H1 (cell line): ENCODE data around the gene DCXR. TPM values are rescaled to one million over a fixed set of nuclear protein-coding genes. Genes with fewer than 3 reads are reported as not detected.

Source experiments
- CTCF ChIA-PET: fragments of 300-600 bp; sonication (Branson Sonifier 250); formaldehyde crosslinking; loops from one replicate; lab custom pipeline; 2021; ENCODE audit not compliant: partially characterized antibody; lab: Charles Lee
- POLR2A ChIA-PET: fragments of 300-600 bp; sonication (Branson Sonifier 250); formaldehyde crosslinking; loops from one replicate; lab custom pipeline; 2021; ENCODE audit warnings: inconsistent platforms; ENCODE audit not compliant: partially characterized antibody; lab: Charles Lee
- DNase-seq, 2 experiments: peaks; one replicate each; pipeline versions ENCODE4 v3.0.0 to v3.0.0-alpha.2; 2010 to 2022; ENCODE audit warnings: low spot score in 2 of 2, low read depth in 1 of 2, mixed read lengths in 1 of 2
- FAIRE-seq: peaks from 2 replicates; lab custom pipeline; 2011; peaks lifted over from hg19 to GRCh38; lab: Jason Lieb, UNC
- H2AFZ ChIP-seq: 2 replicates; pipeline ENCODE4 v1.8.1; 2012; ENCODE audit warnings: low read length, inconsistent platforms
- H2AK5ac ChIP-seq: 2 replicates; pipeline ENCODE4 v1.6.1; 2013; ENCODE audit warnings: low read depth, low read length
- H2BK120ac ChIP-seq: replicated peaks from 2 replicates; pipeline ENCODE3; 2013; ENCODE audit warnings: low read depth, low read length, inconsistent platforms
- H2BK12ac ChIP-seq: 2 replicates; pipeline ENCODE4 v1.6.1; 2013; ENCODE audit warnings: low read depth, low read length
- H2BK15ac ChIP-seq: 2 replicates; pipeline ENCODE4 v1.6.1; 2013; ENCODE audit warnings: low read length
- H2BK20ac ChIP-seq: 2 replicates; pipeline ENCODE4 v1.6.1; 2013; ENCODE audit warnings: low read length
- H2BK5ac ChIP-seq: 2 replicates; pipeline ENCODE4 v1.6.1; 2013; ENCODE audit warnings: low read depth, low read length
- H3K14ac ChIP-seq: 2 replicates; pipeline ENCODE4 v1.6.1; 2013; ENCODE audit warnings: inconsistent platforms; ENCODE audit not compliant: insufficient read length
- H3K18ac ChIP-seq: 2 replicates; pipeline ENCODE4 v1.6.1; 2013; ENCODE audit warnings: low read length; ENCODE audit errors: extremely low read depth
- H3K23ac ChIP-seq: 2 replicates; pipeline ENCODE4 v1.6.1; 2013; ENCODE audit warnings: inconsistent platforms; ENCODE audit not compliant: insufficient read length
- H3K23me2 ChIP-seq: 2 replicates; pipeline ENCODE4 v1.6.1; 2013; ENCODE audit warnings: low read depth, low read length
- H3K27ac ChIP-seq: 2 replicates; pipeline ENCODE4 v1.6.1; 2011; ENCODE audit warnings: low read depth, low read length, inconsistent platforms
- H3K27me3 ChIP-seq, 4 experiments: replicated peaks in 1 of 4; 1 replicate in 1 of 4; 2 replicates in 3 of 4; pipeline versions ENCODE4 v1.6.1 to v1.8.1; 2011 to 2013; ENCODE audit warnings: low read length in 3 of 4, mild to moderate bottlenecking in 3 of 4, inconsistent platforms in 2 of 4, mixed read lengths in 2 of 4, moderate library complexity in 1 of 4; ENCODE audit not compliant: control insufficient read depth in 3 of 4, insufficient read depth in 3 of 4; ENCODE audit errors: extremely low read depth in 1 of 4
- H3K36me3 ChIP-seq, 4 experiments: 2 replicates each; pipeline versions ENCODE4 v1.6.1 to v1.8.1; 2011 to 2013; ENCODE audit warnings: mild to moderate bottlenecking in 4 of 4, low read length in 3 of 4, moderate library complexity in 2 of 4, control low read depth in 1 of 4, inconsistent platforms in 1 of 4; ENCODE audit not compliant: insufficient read depth in 4 of 4, control insufficient read depth in 2 of 4
- H3K4ac ChIP-seq: replicated peaks from 2 replicates; pipeline ENCODE3; 2013; ENCODE audit warnings: low read length, low read depth, mixed read lengths, inconsistent platforms; ENCODE audit not compliant: insufficient read length
- H3K4me1 ChIP-seq, 4 experiments: replicated peaks in 1 of 4; 1 replicate in 1 of 4; 2 replicates in 3 of 4; pipeline versions ENCODE4 v1.6.1 to v1.8.1; 2011 to 2013; ENCODE audit warnings: low read length in 3 of 4, inconsistent platforms in 2 of 4, mixed read lengths in 1 of 4; ENCODE audit not compliant: insufficient read depth in 4 of 4, control insufficient read depth in 3 of 4
- H3K4me2 ChIP-seq, 2 experiments: 2 replicates each; pipeline versions ENCODE4 v1.6.1 to v1.8.1; 2011 to 2013; ENCODE audit warnings: low read depth in 2 of 2, low read length in 2 of 2, control low read depth in 1 of 2, inconsistent platforms in 1 of 2, mild to moderate bottlenecking in 1 of 2; ENCODE audit not compliant: insufficient read depth in 1 of 2
- H3K4me3 ChIP-seq, 4 experiments: fragments of 200-600, 300-600 bp in 1 of 4; sonication (generic), shearing (Covaris generic), sonication (Bioruptor Twin) in 1 of 4; 2 replicates each; pipeline versions ENCODE4 v1.5.1 to v1.8.1; 2011 to 2016; ENCODE audit warnings: low read length in 4 of 4, low read depth in 3 of 4, control low read depth in 2 of 4, inconsistent platforms in 2 of 4, mild to moderate bottlenecking in 2 of 4, mixed read lengths in 1 of 4, moderate library complexity in 1 of 4; ENCODE audit not compliant: insufficient read depth in 2 of 4; ENCODE audit errors: extremely low read depth in 1 of 4
- H3K56ac ChIP-seq: replicated peaks from 2 replicates; pipeline ENCODE3; 2013; ENCODE audit warnings: low read depth, mild to moderate bottlenecking, mixed read lengths, low read length, inconsistent platforms; ENCODE audit not compliant: insufficient read length
- H3K79me1 ChIP-seq: 2 replicates; pipeline ENCODE4 v1.6.1; 2013; ENCODE audit warnings: low read depth, low read length, control low read depth
- H3K79me2 ChIP-seq, 2 experiments: 2 replicates each; pipeline versions ENCODE4 v1.6.1 to v1.8.1; 2012 to 2013; ENCODE audit warnings: low read length in 2 of 2, mild to moderate bottlenecking in 2 of 2, inconsistent platforms in 1 of 2; ENCODE audit not compliant: insufficient read depth in 2 of 2, control insufficient read depth in 1 of 2
- H3K9ac ChIP-seq, 4 experiments: replicated peaks in 1 of 4; 1 replicate in 1 of 4; 2 replicates in 3 of 4; pipeline versions ENCODE4 v1.6.1 to v1.8.1; 2011 to 2013; ENCODE audit warnings: low read depth in 3 of 4, low read length in 3 of 4, control low read depth in 2 of 4, mild to moderate bottlenecking in 2 of 4, moderate library complexity in 2 of 4, inconsistent platforms in 1 of 4; ENCODE audit errors: extremely low read depth in 1 of 4
- H3K9me3 ChIP-seq, 2 experiments: 2 replicates each; pipeline versions ENCODE4 v1.6.1 to v1.8.1; 2012 to 2013; ENCODE audit warnings: mild to moderate bottlenecking in 2 of 2, moderate library complexity in 2 of 2, control low read depth in 1 of 2, inconsistent platforms in 1 of 2, low read depth in 1 of 2, low read length in 1 of 2, mixed read lengths in 1 of 2; ENCODE audit not compliant: insufficient read depth in 2 of 2
- H4K20me1 ChIP-seq, 2 experiments: replicated peaks in 1 of 2; 2 replicates each; pipeline versions ENCODE3 to v1.8.1; 2011 to 2013; ENCODE audit warnings: inconsistent platforms in 2 of 2, low read length in 2 of 2, mild to moderate bottlenecking in 1 of 2; ENCODE audit not compliant: insufficient read depth in 2 of 2, control insufficient read depth in 1 of 2
- H4K5ac ChIP-seq: 2 replicates; pipeline ENCODE4 v1.6.1; 2013; ENCODE audit warnings: low read length, low read depth, mixed read lengths, inconsistent platforms; ENCODE audit not compliant: insufficient read length
- H4K8ac ChIP-seq: 2 replicates; pipeline ENCODE4 v1.8.0; 2013; ENCODE audit warnings: mild to moderate bottlenecking, moderate library complexity, low read length, inconsistent platforms; ENCODE audit not compliant: insufficient read depth; ENCODE audit errors: extremely low read depth
- H4K91ac ChIP-seq: replicated peaks from 2 replicates; pipeline ENCODE3; 2013; ENCODE audit warnings: low read length, mixed read lengths, inconsistent platforms; ENCODE audit not compliant: insufficient read length
- ASH2L ChIP-seq: fragments of 200-600, 300-600 bp; sonication (generic); IDR thresholded peaks from one replicate; pipeline ENCODE4 v1.7.1; 2017; ENCODE audit warnings: low read length
- BRCA1 ChIP-seq: IDR thresholded peaks from 2 replicates; pipeline ENCODE4 v1.6.1; 2012; ENCODE audit warnings: low read depth, low read length, improper control_type of control experiment
- CBX8 ChIP-seq: fragments of 300-800, 300-1000 bp; sonication (generic); IDR thresholded peaks from 2 replicates; pipeline ENCODE4 v1.7.1; 2016; ENCODE audit warnings: low read depth, low read length, borderline replicate concordance
- EGR1 ChIP-seq: IDR thresholded peaks from 2 replicates; pipeline ENCODE4 v1.6.1; 2011; ENCODE audit warnings: low read depth, low read length, borderline replicate concordance
- EP300 ChIP-seq, 2 experiments: IDR thresholded peaks; 1 replicate in 1 of 2; 2 replicates in 1 of 2; pipeline ENCODE4 v1.6.1; 2011 to 2012; ENCODE audit warnings: low read depth in 2 of 2, low read length in 2 of 2, mild to moderate bottlenecking in 2 of 2, borderline replicate concordance in 1 of 2, inconsistent platforms in 1 of 2, moderate library complexity in 1 of 2
- GTF2F1 ChIP-seq: IDR thresholded peaks from 2 replicates; pipeline ENCODE4 v1.6.1; 2012; ENCODE audit warnings: low read depth, low read length, improper control_type of control experiment, borderline replicate concordance
- HDAC6 ChIP-seq: IDR thresholded peaks from one replicate; pipeline ENCODE4 v1.7.1; 2012; ENCODE audit warnings: low read depth, mild to moderate bottlenecking, inconsistent platforms, low read length, moderate library complexity
- JUN ChIP-seq: IDR thresholded peaks from 2 replicates; pipeline ENCODE4 v1.6.1; 2011; ENCODE audit warnings: low read depth, mild to moderate bottlenecking, improper control_type of control experiment, low read length
- NANOG ChIP-seq: IDR thresholded peaks from 2 replicates; pipeline ENCODE4 v1.6.1; 2011; ENCODE audit warnings: low read length, low read depth, mild to moderate bottlenecking, inconsistent platforms; ENCODE audit not compliant: insufficient read depth, poor library complexity, severe bottlenecking
- RFX5 ChIP-seq: IDR thresholded peaks from 2 replicates; pipeline ENCODE4 v1.6.1; 2011; ENCODE audit warnings: low read depth, low read length, improper control_type of control experiment, borderline replicate concordance
- SIX5 ChIP-seq: IDR thresholded peaks from 2 replicates; pipeline ENCODE4 v1.6.1; 2011; ENCODE audit warnings: mild to moderate bottlenecking, low read depth, low read length
- SP4 ChIP-seq: IDR thresholded peaks from 2 replicates; pipeline ENCODE4 v1.6.1; 2012; ENCODE audit warnings: low read length, inconsistent platforms
- SRF ChIP-seq: IDR thresholded peaks from 2 replicates; pipeline ENCODE4 v1.6.1; 2011; ENCODE audit warnings: mild to moderate bottlenecking, low read depth, low read length, moderate library complexity
- TAF7 ChIP-seq: optimal IDR thresholded peaks from 2 replicates; pipeline ENCODE3; 2011; ENCODE audit warnings: low read depth, mild to moderate bottlenecking, inconsistent platforms, low read length, moderate library complexity, borderline replicate concordance
- WGBS, 2 experiments: shearing (Covaris generic) in 1 of 2; methylation state at CpG; one replicate each; pipeline versions ENCODE4 v1.1.6 to v1.1.7; 2013 to 2015; ENCODE audit warnings: low lambda C conversion rate in 2 of 2, mixed read lengths in 2 of 2, inconsistent platforms in 1 of 2, low coverage in 1 of 2, missing lambda C conversion rate in 1 of 2; ENCODE audit not compliant: insufficient replicate concordance in 2 of 2, insufficient coverage in 1 of 2, insufficient read length in 1 of 2; ENCODE audit errors: extremely low coverage in 1 of 2, missing lambda C conversion rate in 1 of 2; 5-methylcytosine and 5-hydroxymethylcytosine counted together
- polyA plus RNA-seq, 7 experiments: library from polyadenylated mRNA; depleted of rRNA in 3 of 7; stranded (reverse) in 5 of 7; unstranded in 2 of 7; fragments of >200 nt in 5 of 7; fragments of 200-250 nt in 2 of 7; gene quantifications; 1 replicate in 5 of 7; 2 replicates in 1 of 7; 4 replicates in 1 of 7; pipeline versions ENCODE4 v1.2.1 to v1.2.3, GENCODE V29; 2011 to 2013; ENCODE audit warnings: missing spikeins in 2 of 7, mixed read lengths in 2 of 7
- total RNA-seq: library from RNA; stranded (reverse); fragmentation: NEBNext Ultra II Directional; extraction: Animal tissue kit (Norgen Biotek cat#: 25700); gene quantifications from 2 replicates; pipeline ENCODE4 v1.2.1, GENCODE V29; 2021

DCXR gene
- total and polyA plus RNA-seq, 2 of the 8 experiments (the other 6 are each of a cell fraction or from before 2014, with no cell fraction given) = 96.3 to 212 TPM

DNA sequence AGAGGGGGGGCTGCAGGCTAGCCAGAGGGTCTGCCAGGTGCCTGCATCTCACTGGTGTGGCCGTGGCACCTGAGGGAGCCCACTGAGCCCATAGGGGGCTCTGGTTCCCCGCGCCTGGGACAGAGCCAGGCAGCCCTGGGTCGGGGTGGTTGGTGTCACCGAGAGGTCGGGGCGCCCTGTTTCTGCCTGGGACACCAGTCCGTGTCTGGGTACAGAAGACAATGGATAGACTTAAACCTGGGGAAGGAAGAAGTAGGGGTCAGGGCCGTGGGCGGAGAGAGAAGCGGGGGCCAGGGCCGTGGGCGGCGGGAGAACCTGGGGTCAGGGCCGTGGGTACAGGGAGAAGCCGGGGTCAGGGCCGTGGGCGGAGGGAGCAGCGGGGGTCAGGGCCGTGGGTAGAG is 11.1 kb upstream of the DCXR start:
- CTCF ChIA-PET = interaction anchor here (1.1 to 1.4 kb wide), 2 partner anchors 9 to 18 kb away, joined by 3 to 6 read pairs; no protein-coding TSS in a partner anchor
- 89% methylated on average over 19 of the region's 20 CpGs; no CpG with 5 or more reads in 1 of the 2 experiments for WGBS, 2 experiments
- FAIRE-seq (no peak), DNase-seq (no peak)
- no peak overlapping the region for H4K5ac ChIP-seq
- H3K79me2 ChIP-seq = peaks cover 0 to 12% of the 10 kb centered on the region in 2 experiments; a peak in 1 of 4 replicates
- H2BK5ac ChIP-seq = no peak overlapping the region
- H2BK12ac ChIP-seq = no peak overlapping the region
- no peak overlapping the region for H3K4ac ChIP-seq
- H2AFZ ChIP-seq = no peak overlapping the region
- no peak overlapping the region for H3K56ac ChIP-seq
- H3K23me2 ChIP-seq = peaks cover 6% of the 10 kb centered on the region; the same call in 1 of the 2 replicates
- POLR2A ChIA-PET = interaction anchor here (0.7 to 13.2 kb wide), 4 partner anchors 8 to 18 kb away, joined by 3 to 161 read pairs (median 5); partner anchors contain the start of genes DUS1L and RAC3
- no peak overlapping the region for H3K4me2 ChIP-seq
- no peak overlapping the region for H4K8ac ChIP-seq
- H3K9ac ChIP-seq = no peak overlapping the region
- H2BK20ac ChIP-seq = no peak overlapping the region
- no peak overlapping the region for H3K27ac ChIP-seq
- H2BK15ac ChIP-seq = no peak overlapping the region
- H3K14ac ChIP-seq = no peak overlapping the region
- peaks cover 4 to 7% of the 10 kb centered on the region in 2 experiments for H4K20me1 ChIP-seq
- H3K18ac ChIP-seq = no peak overlapping the region
- H3K27me3 ChIP-seq = no peaks in the 10 kb centered on the region; a peak in 1 of 7 replicates
- H4K91ac ChIP-seq = no peak overlapping the region
- no peaks in the 10 kb centered on the region for H3K9me3 ChIP-seq
- H2AK5ac ChIP-seq = no peak overlapping the region
- no peak overlapping the region for H3K23ac ChIP-seq
- H3K79me1 ChIP-seq = peaks cover 6% of the 10 kb centered on the region; the same call in 1 of the 2 replicates
- H2BK120ac ChIP-seq = no peak overlapping the region
- H3K4me1 ChIP-seq = peaks cover 0 to 16% (median 9%) of the 10 kb centered on the region in 4 experiments; a peak in 5 of 7 replicates
- H3K36me3 ChIP-seq = peaks cover 0 to 8% (median 2%) of the 10 kb centered on the region in 4 experiments; a peak in 3 of 8 replicates
- H3K4me3 ChIP-seq = no peak overlapping the region
- TF ChIP-seq EP300 (IDR thresholded peaks at IDR 0.05; ENCODE audit: borderline replicate concordance in 1 of 2, low read depth in 2 of 2, low read length in 2 of 2) (no peak), SRF (no peak), NANOG (no peak), SIX5 (no peak), TAF7 (no peak), BRCA1 (no peak), ASH2L (no peak), JUN (no peak), RFX5 (no peak), SP4 (no peak), HDAC6 (no peak), EGR1 (no peak), GTF2F1 (no peak), CBX8 (no peak)
